Loucy (cell line): ENCODE results near the gene FBXO41.
A peak's percentile ranks its signal among the peaks of the same experiment; 100 is the strongest.

ENCODE experiments used
- H2AFZ ChIP-seq: fragments of 200-600 bp; sonication (generic); 2 replicates; pipeline ENCODE4 v1.6.0; 2016; ENCODE audit warnings: antibody characterized with exemption, mild to moderate bottlenecking, low read length, moderate library complexity
- H3F3A ChIP-seq: fragments of 200-600 bp; 2 replicates; pipeline ENCODE4 v1.6.0; 2016; ENCODE audit warnings: antibody characterized with exemption, low read depth, mild to moderate bottlenecking
- H3K27me3 ChIP-seq: fragments of 200-600 bp; sonication (generic); 2 replicates; pipeline ENCODE4 v1.6.1; 2014; ENCODE audit warnings: low read length, mild to moderate bottlenecking; ENCODE audit not compliant: insufficient read depth, poor library complexity, severe bottlenecking
- H3K36me3 ChIP-seq: fragments of 200-600 bp; sonication (generic); 2 replicates; pipeline ENCODE4 v1.6.1; 2016; ENCODE audit warnings: low read length; ENCODE audit not compliant: insufficient read depth
- H3K4me1 ChIP-seq: fragments of 200-600 bp; sonication (generic); 2 replicates; pipeline ENCODE4 v1.5.1; 2014; ENCODE audit warnings: low read length, mild to moderate bottlenecking; ENCODE audit not compliant: insufficient read depth, poor library complexity, severe bottlenecking
- H3K4me2 ChIP-seq: fragments of 200-600 bp; sonication (generic); 2 replicates; pipeline ENCODE4 v1.6.0; 2014; ENCODE audit warnings: antibody characterized with exemption, low read length, low read depth, mild to moderate bottlenecking; ENCODE audit not compliant: poor library complexity, severe bottlenecking
- H3K4me3 ChIP-seq: fragments of 200-600 bp; sonication (generic); 2 replicates; pipeline ENCODE4 v1.5.1; 2014; ENCODE audit warnings: low read length, mild to moderate bottlenecking, mixed read lengths; ENCODE audit not compliant: poor library complexity, severe bottlenecking
- H3K79me2 ChIP-seq: fragments of 200-600 bp; sonication (generic); 2 replicates; pipeline ENCODE4 v1.6.1; 2014; ENCODE audit warnings: low read length; ENCODE audit not compliant: insufficient read depth
- H3K9ac ChIP-seq: fragments of 200-600 bp; sonication (generic); 2 replicates; pipeline ENCODE4 v1.6.0; 2014; ENCODE audit warnings: mild to moderate bottlenecking, low read depth, low read length, moderate library complexity; ENCODE audit not compliant: poor library complexity, severe bottlenecking
- H3K9me2 ChIP-seq: fragments of 200-600 bp; sonication (generic); replicated peaks from 2 replicates; pipeline ENCODE4 v1.6.1; 2016; ENCODE audit warnings: low read depth, low read length, mixed read lengths
- H3K9me3 ChIP-seq: fragments of 200-600 bp; sonication (generic); 2 replicates; pipeline ENCODE4 v1.6.1; 2014; ENCODE audit warnings: mild to moderate bottlenecking, antibody characterized with exemption, low read length, low read depth; ENCODE audit not compliant: insufficient read depth
- H4K20me1 ChIP-seq: fragments of 200-600 bp; sonication (generic); 2 replicates; pipeline ENCODE4 v1.6.0; 2014; ENCODE audit warnings: antibody characterized with exemption, low read length, mild to moderate bottlenecking; ENCODE audit not compliant: insufficient read depth, poor library complexity, severe bottlenecking
- EZH2phosphoT487 ChIP-seq: fragments of 200-600 bp; IDR thresholded peaks from 2 replicates; pipeline ENCODE4 v1.6.1; 2018; ENCODE audit warnings: antibody characterized with exemption, mild to moderate bottlenecking, moderate library complexity, borderline replicate concordance
- TF ChIP-seq, protein P1 (sequence below): fragments of 200-600 bp; sonication (generic); conservative IDR thresholded peaks from 2 replicates; pipeline ENCODE4 v1.5.1; 2014; ENCODE audit warnings: mild to moderate bottlenecking, antibody characterized with exemption, low read length

The FBXO41 gene, protein sequence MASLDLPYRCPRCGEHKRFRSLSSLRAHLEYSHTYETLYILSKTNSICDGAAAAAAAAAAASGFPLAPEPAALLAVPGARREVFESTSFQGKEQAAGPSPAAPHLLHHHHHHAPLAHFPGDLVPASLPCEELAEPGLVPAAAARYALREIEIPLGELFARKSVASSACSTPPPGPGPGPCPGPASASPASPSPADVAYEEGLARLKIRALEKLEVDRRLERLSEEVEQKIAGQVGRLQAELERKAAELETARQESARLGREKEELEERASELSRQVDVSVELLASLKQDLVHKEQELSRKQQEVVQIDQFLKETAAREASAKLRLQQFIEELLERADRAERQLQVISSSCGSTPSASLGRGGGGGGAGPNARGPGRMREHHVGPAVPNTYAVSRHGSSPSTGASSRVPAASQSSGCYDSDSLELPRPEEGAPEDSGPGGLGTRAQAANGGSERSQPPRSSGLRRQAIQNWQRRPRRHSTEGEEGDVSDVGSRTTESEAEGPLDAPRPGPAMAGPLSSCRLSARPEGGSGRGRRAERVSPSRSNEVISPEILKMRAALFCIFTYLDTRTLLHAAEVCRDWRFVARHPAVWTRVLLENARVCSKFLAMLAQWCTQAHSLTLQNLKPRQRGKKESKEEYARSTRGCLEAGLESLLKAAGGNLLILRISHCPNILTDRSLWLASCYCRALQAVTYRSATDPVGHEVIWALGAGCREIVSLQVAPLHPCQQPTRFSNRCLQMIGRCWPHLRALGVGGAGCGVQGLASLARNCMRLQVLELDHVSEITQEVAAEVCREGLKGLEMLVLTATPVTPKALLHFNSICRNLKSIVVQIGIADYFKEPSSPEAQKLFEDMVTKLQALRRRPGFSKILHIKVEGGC

DNA sequence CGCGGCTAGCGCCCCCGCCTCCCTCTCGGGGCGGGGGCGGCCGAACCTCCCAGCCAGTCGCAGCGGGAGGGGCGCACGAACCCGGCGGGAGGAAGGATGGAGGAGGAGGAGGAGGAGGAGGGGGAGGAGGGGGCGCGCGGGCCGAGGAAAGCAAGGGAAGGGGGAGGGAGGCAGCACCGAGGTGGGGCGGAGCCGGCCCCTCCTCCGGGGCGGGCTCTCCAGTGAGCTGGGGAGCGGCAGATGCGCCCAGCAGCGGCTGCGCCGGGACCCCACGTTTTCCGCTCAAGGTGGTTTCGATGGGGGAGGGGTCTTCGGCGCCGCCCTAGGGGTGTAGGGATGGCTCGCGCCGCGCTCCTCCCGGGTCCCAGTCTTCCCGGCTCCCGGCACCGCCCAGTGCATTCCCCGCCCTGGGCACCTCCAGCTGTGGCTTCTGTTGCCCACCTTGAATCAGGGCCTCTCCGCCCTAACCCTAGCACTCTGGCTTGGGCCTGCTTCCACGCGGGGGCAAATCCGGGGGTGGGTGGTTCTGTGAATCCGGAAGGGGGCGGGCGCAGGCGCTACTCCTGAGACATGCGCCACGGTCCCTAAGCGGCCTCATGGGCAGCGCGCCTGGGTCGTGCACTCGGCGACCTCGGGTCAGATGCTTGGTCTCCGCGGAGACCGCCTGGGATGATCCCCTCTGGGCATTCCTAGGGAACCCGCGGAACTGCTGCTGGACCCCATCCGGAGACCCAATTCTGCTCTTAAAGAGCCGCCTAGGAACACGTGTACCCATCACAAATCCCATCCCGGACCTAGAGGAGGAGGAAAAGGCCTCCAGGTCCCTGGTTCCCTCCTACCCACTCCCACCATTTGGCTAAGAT, at the start of gene FBXO41:
FBXO41 (minus strand) TSS at position 183 of the 863 bp plus-strand sequence. CDS start 14,848 bp downstream, outside the sequence.
- Histone ChIP-seq H3K36me3 (no peaks in the 10 kb centered on the region), H3K79me2 (peaks cover 45% of the 10 kb centered on the region), H3K4me3 (peak within 1 kb of the TSS; percentile 86), H4K20me1 (peaks cover 40% of the 10 kb centered on the region), H2AFZ (peak within 1 kb of the TSS; percentile 100), H3F3A (peaks cover 8% of the 10 kb centered on the region; the same call in 1 of the 2 replicates), H3K27me3 (no peaks in the 10 kb centered on the region), H3K4me2 (peak within 1 kb of the TSS; percentile 97), H3K9me2 (no peaks in the 10 kb centered on the region), H3K4me1 (peaks cover 46% of the 10 kb centered on the region), H3K9ac (peak within 1 kb of the TSS; percentile 91), H3K9me3 (no peaks in the 10 kb centered on the region)
- no peak for TF ChIP-seq EZH2phosphoT487
- TF ChIP-seq, protein P1, sequence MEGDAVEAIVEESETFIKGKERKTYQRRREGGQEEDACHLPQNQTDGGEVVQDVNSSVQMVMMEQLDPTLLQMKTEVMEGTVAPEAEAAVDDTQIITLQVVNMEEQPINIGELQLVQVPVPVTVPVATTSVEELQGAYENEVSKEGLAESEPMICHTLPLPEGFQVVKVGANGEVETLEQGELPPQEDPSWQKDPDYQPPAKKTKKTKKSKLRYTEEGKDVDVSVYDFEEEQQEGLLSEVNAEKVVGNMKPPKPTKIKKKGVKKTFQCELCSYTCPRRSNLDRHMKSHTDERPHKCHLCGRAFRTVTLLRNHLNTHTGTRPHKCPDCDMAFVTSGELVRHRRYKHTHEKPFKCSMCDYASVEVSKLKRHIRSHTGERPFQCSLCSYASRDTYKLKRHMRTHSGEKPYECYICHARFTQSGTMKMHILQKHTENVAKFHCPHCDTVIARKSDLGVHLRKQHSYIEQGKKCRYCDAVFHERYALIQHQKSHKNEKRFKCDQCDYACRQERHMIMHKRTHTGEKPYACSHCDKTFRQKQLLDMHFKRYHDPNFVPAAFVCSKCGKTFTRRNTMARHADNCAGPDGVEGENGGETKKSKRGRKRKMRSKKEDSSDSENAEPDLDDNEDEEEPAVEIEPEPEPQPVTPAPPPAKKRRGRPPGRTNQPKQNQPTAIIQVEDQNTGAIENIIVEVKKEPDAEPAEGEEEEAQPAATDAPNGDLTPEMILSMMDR, result no peak

DNA sequence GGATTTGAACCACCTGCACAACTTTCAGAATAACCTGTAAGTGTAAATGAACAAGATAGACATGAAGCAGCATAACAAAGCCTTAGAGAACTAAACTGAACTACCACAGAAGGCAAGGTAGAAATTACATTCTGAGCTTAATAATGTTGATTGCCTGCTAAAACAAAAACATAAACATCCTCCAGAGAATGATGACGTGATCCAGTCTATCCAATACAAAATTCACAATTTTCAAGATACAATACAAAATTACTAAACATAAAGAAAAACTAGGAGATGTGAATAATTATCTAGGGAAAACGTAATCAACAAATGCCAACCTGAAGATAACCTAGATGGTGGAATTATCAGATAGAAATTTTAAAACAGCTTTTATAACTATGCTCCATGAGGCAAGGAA, 49.8 kb upstream of the FBXO41 start:
- Histone ChIP-seq H3K4me1 (no peaks in the 10 kb centered on the region), H3K4me2 (no peak overlapping the region), H4K20me1 (no peaks in the 10 kb centered on the region), H3K9me3 (peaks cover 11% of the 10 kb centered on the region; the same call in 1 of the 2 replicates), H3K27me3 (no peaks in the 10 kb centered on the region), H2AFZ (no peak overlapping the region), H3K9me2 (no peaks in the 10 kb centered on the region), H3K36me3 (no peaks in the 10 kb centered on the region), H3F3A (no peaks in the 10 kb centered on the region), H3K4me3 (no peak overlapping the region), H3K79me2 (no peaks in the 10 kb centered on the region), H3K9ac (no peak overlapping the region)
- TF ChIP-seq EZH2phosphoT487, result no peak
- TF ChIP-seq, protein P1, result no peak

DNA sequence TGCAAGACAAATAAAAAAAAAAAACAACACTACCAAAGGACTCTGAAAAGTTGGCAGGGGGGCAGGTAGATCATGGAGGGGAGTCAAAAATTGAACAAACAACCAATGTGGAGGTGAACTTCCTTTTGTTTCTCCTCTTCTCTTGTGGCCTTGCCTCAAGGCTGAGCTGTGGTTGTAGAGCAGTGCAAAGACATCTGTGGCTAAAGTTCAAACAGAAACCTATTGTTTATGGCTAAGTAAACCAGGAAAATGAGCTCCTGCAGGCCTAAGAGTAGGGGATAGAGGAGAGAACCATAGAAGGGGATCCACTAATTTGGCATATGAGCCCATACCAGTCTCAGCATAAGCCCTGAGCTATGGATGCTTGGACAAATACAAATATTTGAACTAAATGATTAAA, 49.3 kb upstream of the FBXO41 start:
- Histone ChIP-seq H3K27me3 (no peaks in the 10 kb centered on the region), H3K9me2 (no peaks in the 10 kb centered on the region), H4K20me1 (no peaks in the 10 kb centered on the region), H3K9me3 (peaks cover 11% of the 10 kb centered on the region; the same call in 1 of the 2 replicates), H3K4me2 (no peak overlapping the region), H3K4me3 (no peak overlapping the region), H3F3A (no peaks in the 10 kb centered on the region), H3K36me3 (no peaks in the 10 kb centered on the region), H2AFZ (no peak overlapping the region), H3K79me2 (no peaks in the 10 kb centered on the region), H3K9ac (no peak overlapping the region), H3K4me1 (no peaks in the 10 kb centered on the region)
- TF ChIP-seq, protein P1, result no peak
- TF ChIP-seq EZH2phosphoT487, result no peak
